Keratinocyte (primary cell): ENCODE measurements around the gene PNMT. TPM values are rescaled to one million over a fixed set of nuclear protein-coding genes. Genes with fewer than 3 reads are reported as not detected.

Source experiments
- DNase-seq: peaks from one replicate; pipeline ENCODE4 v3.0.0-alpha.2; 2011; ENCODE audit warnings: low read depth, missing footprints, low spot score
- FAIRE-seq: peaks from 2 replicates; lab custom pipeline; 2011; peaks lifted over from hg19 to GRCh38; lab: Jason Lieb, UNC
- H2AFZ ChIP-seq: 2 replicates; pipeline ENCODE4 v1.6.0; 2012; ENCODE audit warnings: low read length, control low read depth, inconsistent platforms; ENCODE audit not compliant: control insufficient read depth
- H3K27ac ChIP-seq: 2 replicates; pipeline ENCODE4 v1.5.1; 2011; ENCODE audit warnings: low read length; ENCODE audit not compliant: control insufficient read depth, insufficient read depth
- H3K27me3 ChIP-seq: 3 replicates; pipeline ENCODE4 v1.6.0; 2011; ENCODE audit warnings: low read length; ENCODE audit not compliant: control insufficient read depth, insufficient read depth; ENCODE audit errors: extremely low read depth
- H3K36me3 ChIP-seq, 2 experiments: 2 replicates in 1 of 2; 3 replicates in 1 of 2; pipeline ENCODE4 v1.5.1; 2011; ENCODE audit warnings: low read length in 2 of 2, mild to moderate bottlenecking in 1 of 2; ENCODE audit not compliant: control insufficient read depth in 2 of 2, insufficient read depth in 2 of 2; ENCODE audit errors: extremely low read depth in 1 of 2
- H3K4me1 ChIP-seq: 3 replicates; pipeline ENCODE4 v1.5.1; 2011; ENCODE audit warnings: low read length; ENCODE audit not compliant: control insufficient read depth, insufficient read depth; ENCODE audit errors: extremely low read depth
- H3K4me2 ChIP-seq: 3 replicates; pipeline ENCODE4 v1.6.0; 2011; ENCODE audit warnings: low read depth, low read length; ENCODE audit not compliant: control insufficient read depth, insufficient read depth; ENCODE audit errors: extremely low read depth
- H3K4me3 ChIP-seq, 3 experiments: fragments of 200-600 bp in 1 of 3; sonication (generic) in 1 of 3; 2 replicates in 2 of 3; 3 replicates in 1 of 3; pipeline ENCODE4 v1.5.1; 2011 to 2016; ENCODE audit warnings: low read length in 3 of 3, mild to moderate bottlenecking in 3 of 3, control low read depth in 2 of 3, inconsistent platforms in 1 of 3, low read depth in 1 of 3, mixed read lengths in 1 of 3, mixed run types in 1 of 3, moderate library complexity in 1 of 3; ENCODE audit not compliant: control insufficient read depth in 2 of 3, insufficient read depth in 2 of 3; ENCODE audit errors: extremely low read depth in 1 of 3
- H3K79me2 ChIP-seq: 2 replicates; pipeline ENCODE4 v1.6.0; 2012; ENCODE audit warnings: low read length; ENCODE audit not compliant: control insufficient read depth, insufficient read depth
- H3K9ac ChIP-seq: 3 replicates; pipeline ENCODE4 v1.6.0; 2011; ENCODE audit warnings: low read length; ENCODE audit not compliant: control insufficient read depth, insufficient read depth; ENCODE audit errors: extremely low read depth
- H3K9me1 ChIP-seq: 3 replicates; pipeline ENCODE4 v1.6.0; 2011; ENCODE audit warnings: low read length; ENCODE audit not compliant: control insufficient read depth, insufficient read depth; ENCODE audit errors: extremely low read depth
- H3K9me3 ChIP-seq: 2 replicates; pipeline ENCODE4 v1.5.1; 2012; ENCODE audit warnings: low read depth, low read length; ENCODE audit not compliant: control insufficient read depth
- H4K20me1 ChIP-seq: 3 replicates; pipeline ENCODE4 v1.6.0; 2011; ENCODE audit warnings: low read length; ENCODE audit not compliant: control insufficient read depth, insufficient read depth; ENCODE audit errors: extremely low read depth
- EZH2 ChIP-seq: IDR thresholded peaks from one replicate; pipeline ENCODE4 v1.6.1; 2012; ENCODE audit warnings: inconsistent platforms, mild to moderate bottlenecking, low read length, moderate library complexity
- dilution Hi-C: fragments of 300-500 bp; cut with MboI; formaldehyde crosslinking; loops from one replicate; pipeline ENCODE4 v1.7.0; 2020; ENCODE audit warnings: low sequenced_read_pairs; ENCODE audit not compliant: extremely low pct_ligation_motif_present
- polyA plus RNA-seq, 5 experiments: library from polyadenylated mRNA; depleted of rRNA in 3 of 5; stranded (reverse) in 3 of 5; stranded (forward) in 1 of 5; unstranded in 1 of 5; fragments of >200 nt; gene quantifications; 1 replicate in 1 of 5; 2 replicates in 3 of 5; 3 replicates in 1 of 5; pipeline versions ENCODE4 v1.2.1 to v1.2.3, GENCODE V29; 2011 to 2012; ENCODE audit warnings: missing spikeins in 2 of 5, low read depth in 1 of 5, low replicate concordance in 1 of 5
- TF ChIP-seq, protein P1 (sequence below), 3 experiments: IDR thresholded peaks in 1 of 3; conservative IDR thresholded peaks in 1 of 3; optimal IDR thresholded peaks in 1 of 3; 2 replicates in 2 of 3; 3 replicates in 1 of 3; pipeline versions ENCODE3 to v1.5.1; 2011; ENCODE audit warnings: low read length in 3 of 3, mild to moderate bottlenecking in 3 of 3, moderate library complexity in 2 of 3, control low read depth in 1 of 3, inconsistent platforms in 1 of 3; ENCODE audit not compliant: insufficient read depth in 2 of 3; ENCODE audit errors: extremely low read depth in 1 of 3

The PNMT gene
- polyA plus RNA-seq, 1 donor (not counting 4 experiments of a cell fraction or from before 2014, with no cell fraction given), result not detected

DNA sequence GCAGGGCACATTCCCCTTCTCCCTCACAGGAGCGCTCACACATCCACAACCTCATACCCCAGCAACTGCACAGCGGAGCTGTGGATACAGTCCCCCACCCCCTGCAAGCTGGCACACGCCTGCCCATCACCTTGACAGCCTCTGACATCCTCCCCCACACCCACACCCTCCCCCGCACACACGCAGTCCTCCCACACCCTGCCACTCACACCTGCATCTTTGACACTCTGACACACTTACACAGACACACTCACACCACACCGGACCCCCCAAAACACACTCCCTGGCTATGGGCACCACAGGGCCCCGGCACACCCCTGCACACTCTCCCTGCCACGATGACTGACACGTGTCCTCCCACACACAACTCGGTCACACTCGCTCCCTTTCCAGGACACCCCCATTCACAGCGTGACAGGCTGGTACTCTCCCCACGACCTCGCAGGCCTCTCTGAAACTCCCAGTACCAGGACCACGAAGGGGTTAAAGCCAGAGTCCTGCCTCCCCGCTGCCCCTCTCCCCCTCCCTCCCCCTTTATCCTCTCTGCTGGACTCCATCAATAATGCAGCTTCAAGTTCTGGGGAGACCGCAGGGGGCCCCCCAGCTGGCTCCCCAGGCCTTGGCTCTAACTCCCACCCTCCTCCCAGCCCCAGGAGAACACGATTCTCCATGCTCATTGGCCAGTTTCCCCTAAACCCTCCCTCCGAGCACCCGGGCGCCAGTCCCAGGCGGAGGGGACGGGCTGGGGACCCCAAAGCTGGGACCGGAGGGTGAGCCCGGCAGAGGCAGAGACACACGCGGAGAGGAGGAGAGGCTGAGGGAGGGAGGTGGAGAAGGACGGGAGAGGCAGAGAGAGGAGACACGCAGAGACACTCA lies 41.8 kb upstream of the PNMT start, which contains the start of gene PPP1R1B:
TSS of gene PPP1R1B (plus strand) at position 782 of the 876 bp plus-strand sequence. CDS start 441 bp downstream, outside the sequence.
- Histone ChIP-seq H3K9me3 (no peaks in the 10 kb centered on the region), H3K9ac (peak within 1 kb of the TSS; percentile 37), H3K27me3 (peaks cover 41% of the 10 kb centered on the region), H3K4me1 (peaks cover 40% of the 10 kb centered on the region), H3K4me3 (peak within 1 kb of the TSS in 2 of 3 experiments; percentile 57 to 61), H2AFZ (peak within 1 kb of the TSS; percentile 81), H3K79me2 (no peaks in the 10 kb centered on the region), H4K20me1 (peaks cover 2% of the 10 kb centered on the region), H3K27ac (no peak within 1 kb of the TSS), H3K36me3 (no peaks in the 10 kb centered on the region), H3K9me1 (no peaks in the 10 kb centered on the region), H3K4me2 (peak within 1 kb of the TSS; percentile 87)
- dilution Hi-C loops, result no loop called here
- FAIRE-seq (no peak), DNase-seq (no peak)
- TF ChIP-seq, protein P1, sequence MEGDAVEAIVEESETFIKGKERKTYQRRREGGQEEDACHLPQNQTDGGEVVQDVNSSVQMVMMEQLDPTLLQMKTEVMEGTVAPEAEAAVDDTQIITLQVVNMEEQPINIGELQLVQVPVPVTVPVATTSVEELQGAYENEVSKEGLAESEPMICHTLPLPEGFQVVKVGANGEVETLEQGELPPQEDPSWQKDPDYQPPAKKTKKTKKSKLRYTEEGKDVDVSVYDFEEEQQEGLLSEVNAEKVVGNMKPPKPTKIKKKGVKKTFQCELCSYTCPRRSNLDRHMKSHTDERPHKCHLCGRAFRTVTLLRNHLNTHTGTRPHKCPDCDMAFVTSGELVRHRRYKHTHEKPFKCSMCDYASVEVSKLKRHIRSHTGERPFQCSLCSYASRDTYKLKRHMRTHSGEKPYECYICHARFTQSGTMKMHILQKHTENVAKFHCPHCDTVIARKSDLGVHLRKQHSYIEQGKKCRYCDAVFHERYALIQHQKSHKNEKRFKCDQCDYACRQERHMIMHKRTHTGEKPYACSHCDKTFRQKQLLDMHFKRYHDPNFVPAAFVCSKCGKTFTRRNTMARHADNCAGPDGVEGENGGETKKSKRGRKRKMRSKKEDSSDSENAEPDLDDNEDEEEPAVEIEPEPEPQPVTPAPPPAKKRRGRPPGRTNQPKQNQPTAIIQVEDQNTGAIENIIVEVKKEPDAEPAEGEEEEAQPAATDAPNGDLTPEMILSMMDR (optimal IDR thresholded peaks at IDR 0.05 in 1 of 3, IDR thresholded peaks at IDR 0.05 in 1 of 3, conservative IDR thresholded peaks at IDR 0.05 in 1 of 3; ENCODE audit: extremely low read depth in 1 of 3, insufficient read depth in 2 of 3, low read length in 3 of 3), result no peak
- TF ChIP-seq EZH2, result no peak

DNA sequence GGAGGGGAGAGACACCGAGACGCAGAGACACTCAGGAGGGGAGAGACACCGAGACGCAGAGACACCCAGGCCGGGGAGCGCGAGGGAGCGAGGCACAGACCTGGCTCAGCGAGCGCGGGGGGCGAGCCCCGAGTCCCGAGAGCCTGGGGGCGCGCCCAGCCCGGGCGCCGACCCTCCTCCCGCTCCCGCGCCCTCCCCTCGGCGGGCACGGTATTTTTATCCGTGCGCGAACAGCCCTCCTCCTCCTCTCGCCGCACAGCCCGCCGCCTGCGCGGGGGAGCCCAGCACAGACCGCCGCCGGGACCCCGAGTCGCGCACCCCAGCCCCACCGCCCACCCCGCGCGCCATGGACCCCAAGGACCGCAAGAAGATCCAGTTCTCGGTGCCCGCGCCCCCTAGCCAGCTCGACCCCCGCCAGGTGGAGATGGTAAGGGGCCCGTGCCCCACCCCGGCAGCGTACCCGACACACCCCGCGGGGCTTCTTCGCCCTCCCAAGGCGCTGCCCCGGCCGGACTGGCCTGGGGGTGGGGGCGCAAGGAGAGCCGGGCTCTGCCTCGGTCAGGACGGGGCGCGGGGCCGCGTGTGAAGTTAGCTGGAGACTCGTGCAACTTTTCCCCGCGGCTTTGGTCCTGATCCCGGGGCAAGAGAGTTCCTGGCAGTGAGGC lies 41.1 kb upstream of the PNMT start:
- Histone ChIP-seq H3K4me2 (peak overlapping the region; percentile 87), H3K79me2 (no peaks in the 10 kb centered on the region), H3K27me3 (peaks cover 39% of the 10 kb centered on the region), H3K4me3 (peak overlapping the region in 2 of 3 experiments; percentile 57 to 61), H4K20me1 (peaks cover 2% of the 10 kb centered on the region), H2AFZ (peak overlapping the region; percentile 81), H3K9me3 (no peaks in the 10 kb centered on the region), H3K9ac (peak overlapping the region; percentile 37), H3K36me3 (no peaks in the 10 kb centered on the region), H3K9me1 (no peaks in the 10 kb centered on the region), H3K27ac (no peak overlapping the region), H3K4me1 (peaks cover 42% of the 10 kb centered on the region)
- FAIRE-seq, result no peak
- dilution Hi-C loops, result no loop called here
- TF ChIP-seq EZH2, result peak; percentile 91
- TF ChIP-seq, protein P1 (optimal IDR thresholded peaks at IDR 0.05 in 1 of 3, IDR thresholded peaks at IDR 0.05 in 1 of 3, conservative IDR thresholded peaks at IDR 0.05 in 1 of 3; ENCODE audit: extremely low read depth in 1 of 3, insufficient read depth in 2 of 3, low read length in 3 of 3), result no peak
- DNase-seq, result no peak
